Endothelial cell of umbilical vein (primary cell): ENCODE data around the gene BUB1.

ENCODE experiments used
- CTCF ChIP-seq, 2 donors: IDR thresholded peaks; 1 replicate in 1 of 2; 2 replicates in 1 of 2; pipeline ENCODE4 v1.5.1; 2011; ENCODE audit warnings: low read length in 2 of 2, mild to moderate bottlenecking in 2 of 2, moderate library complexity in 2 of 2, control low read depth in 1 of 2, inconsistent platforms in 1 of 2, low read depth in 1 of 2; ENCODE audit not compliant: insufficient read depth in 1 of 2; ENCODE audit errors: extremely low read depth in 1 of 2
- POLR2AphosphoS5 ChIP-seq: IDR thresholded peaks from 2 replicates; pipeline ENCODE4 v1.6.1; 2012; ENCODE audit warnings: low read depth, mild to moderate bottlenecking, control low read depth, low read length, moderate library complexity; ENCODE audit not compliant: insufficient read depth

DNA sequence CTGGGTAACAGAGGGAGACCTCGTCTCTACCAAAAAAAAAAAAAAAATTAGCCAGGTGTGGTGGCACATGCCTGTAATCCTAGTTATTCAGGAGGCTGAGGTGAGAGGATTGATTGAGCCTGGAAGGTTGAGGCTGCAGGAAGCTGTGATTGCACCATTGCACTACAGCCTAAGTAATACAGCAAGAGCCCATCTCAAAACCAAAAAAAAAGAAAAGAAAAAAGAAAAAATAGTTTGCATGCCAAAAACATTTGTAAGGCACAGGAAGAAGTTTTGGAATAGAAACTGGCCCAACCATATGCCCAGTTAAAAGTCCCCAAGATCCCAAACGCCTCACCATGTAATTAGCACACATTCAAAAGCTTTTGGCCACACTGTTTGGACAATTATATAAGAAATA is 41.1 kb upstream of the BUB1 start:
- no peak for TF ChIP-seq CTCF (IDR thresholded peaks at IDR 0.05; ENCODE audit: extremely low read depth in 1 of 2, insufficient read depth in 1 of 2, low read depth in 1 of 2, low read length in 2 of 2)
- TF ChIP-seq POLR2AphosphoS5, result no peak
